ENCODE measurements around the gene RGS11. TPM values are rescaled to one million over a fixed set of nuclear protein-coding genes. Genes with fewer than 3 reads are reported as not detected.

RGS11 gene
- total RNA-seq, 1 experiment from 2014 or later: 10.2 TPM

DNA sequence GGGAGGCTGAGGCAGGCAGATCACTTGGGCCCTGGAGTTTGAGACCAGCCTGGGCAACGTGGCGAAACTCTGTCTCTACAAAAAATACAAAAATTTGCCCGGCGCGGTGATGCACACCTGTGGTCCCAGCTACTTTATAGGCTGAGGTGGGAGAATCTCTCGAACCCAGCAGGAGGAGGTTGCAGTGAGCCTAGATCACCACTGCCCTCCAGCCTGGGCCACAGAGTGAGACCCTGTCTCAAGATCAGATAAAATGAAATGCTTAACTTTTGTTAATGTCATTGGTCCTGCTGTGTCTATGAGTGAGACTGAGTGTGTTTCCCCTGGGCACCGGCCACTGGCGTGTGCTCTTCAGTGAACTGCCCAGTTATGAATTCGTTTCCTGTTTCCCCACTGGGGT is 30.6 kb downstream of the RGS11 start:
- no TSS peak for BruUV-seq (replicated peaks)
- ATAC-seq (no peak), DNase-seq (ENCODE audit: low read depth, low spot score) (no peak)
- no peak overlapping the region for H3K4me3 ChIP-seq (ENCODE audit: low read depth in 2 of 2, low read length in 2 of 2)
- ChIA-PET POLR2A (interaction anchor here (0.6 kb wide), 1 partner anchor 11 kb away, joined by 3 read pairs; no protein-coding TSS in a partner anchor), CTCF (no interaction called here)
- in situ Hi-C loops (cut with HindIII; ENCODE audit: low pct_unique_long_range_greater_than_20kb, low sequenced_read_pairs): no loop called here
- H3K27me3 ChIP-seq (ENCODE audit: control insufficient read depth, insufficient read depth, low read length): no peaks in the 10 kb centered on the region
- TF ChIP-seq SIN3A (IDR thresholded peaks at IDR 0.05; ENCODE audit: borderline replicate concordance, insufficient read depth, low read depth, low read length) (no peak), POLR2AphosphoS5 (IDR thresholded peaks at IDR 0.05; ENCODE audit: low read depth, low read length) (no peak), TCF7L2 (IDR thresholded peaks at IDR 0.05; ENCODE audit: low read depth, low read length) (no peak)
- TF ChIP-seq, protein P1, sequence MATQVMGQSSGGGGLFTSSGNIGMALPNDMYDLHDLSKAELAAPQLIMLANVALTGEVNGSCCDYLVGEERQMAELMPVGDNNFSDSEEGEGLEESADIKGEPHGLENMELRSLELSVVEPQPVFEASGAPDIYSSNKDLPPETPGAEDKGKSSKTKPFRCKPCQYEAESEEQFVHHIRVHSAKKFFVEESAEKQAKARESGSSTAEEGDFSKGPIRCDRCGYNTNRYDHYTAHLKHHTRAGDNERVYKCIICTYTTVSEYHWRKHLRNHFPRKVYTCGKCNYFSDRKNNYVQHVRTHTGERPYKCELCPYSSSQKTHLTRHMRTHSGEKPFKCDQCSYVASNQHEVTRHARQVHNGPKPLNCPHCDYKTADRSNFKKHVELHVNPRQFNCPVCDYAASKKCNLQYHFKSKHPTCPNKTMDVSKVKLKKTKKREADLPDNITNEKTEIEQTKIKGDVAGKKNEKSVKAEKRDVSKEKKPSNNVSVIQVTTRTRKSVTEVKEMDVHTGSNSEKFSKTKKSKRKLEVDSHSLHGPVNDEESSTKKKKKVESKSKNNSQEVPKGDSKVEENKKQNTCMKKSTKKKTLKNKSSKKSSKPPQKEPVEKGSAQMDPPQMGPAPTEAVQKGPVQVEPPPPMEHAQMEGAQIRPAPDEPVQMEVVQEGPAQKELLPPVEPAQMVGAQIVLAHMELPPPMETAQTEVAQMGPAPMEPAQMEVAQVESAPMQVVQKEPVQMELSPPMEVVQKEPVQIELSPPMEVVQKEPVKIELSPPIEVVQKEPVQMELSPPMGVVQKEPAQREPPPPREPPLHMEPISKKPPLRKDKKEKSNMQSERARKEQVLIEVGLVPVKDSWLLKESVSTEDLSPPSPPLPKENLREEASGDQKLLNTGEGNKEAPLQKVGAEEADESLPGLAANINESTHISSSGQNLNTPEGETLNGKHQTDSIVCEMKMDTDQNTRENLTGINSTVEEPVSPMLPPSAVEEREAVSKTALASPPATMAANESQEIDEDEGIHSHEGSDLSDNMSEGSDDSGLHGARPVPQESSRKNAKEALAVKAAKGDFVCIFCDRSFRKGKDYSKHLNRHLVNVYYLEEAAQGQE (IDR thresholded peaks at IDR 0.05; ENCODE audit: insufficient read depth in 1 of 2, low read depth in 2 of 2, low read length in 1 of 2): no peak
- TF ChIP-seq, protein P2, sequence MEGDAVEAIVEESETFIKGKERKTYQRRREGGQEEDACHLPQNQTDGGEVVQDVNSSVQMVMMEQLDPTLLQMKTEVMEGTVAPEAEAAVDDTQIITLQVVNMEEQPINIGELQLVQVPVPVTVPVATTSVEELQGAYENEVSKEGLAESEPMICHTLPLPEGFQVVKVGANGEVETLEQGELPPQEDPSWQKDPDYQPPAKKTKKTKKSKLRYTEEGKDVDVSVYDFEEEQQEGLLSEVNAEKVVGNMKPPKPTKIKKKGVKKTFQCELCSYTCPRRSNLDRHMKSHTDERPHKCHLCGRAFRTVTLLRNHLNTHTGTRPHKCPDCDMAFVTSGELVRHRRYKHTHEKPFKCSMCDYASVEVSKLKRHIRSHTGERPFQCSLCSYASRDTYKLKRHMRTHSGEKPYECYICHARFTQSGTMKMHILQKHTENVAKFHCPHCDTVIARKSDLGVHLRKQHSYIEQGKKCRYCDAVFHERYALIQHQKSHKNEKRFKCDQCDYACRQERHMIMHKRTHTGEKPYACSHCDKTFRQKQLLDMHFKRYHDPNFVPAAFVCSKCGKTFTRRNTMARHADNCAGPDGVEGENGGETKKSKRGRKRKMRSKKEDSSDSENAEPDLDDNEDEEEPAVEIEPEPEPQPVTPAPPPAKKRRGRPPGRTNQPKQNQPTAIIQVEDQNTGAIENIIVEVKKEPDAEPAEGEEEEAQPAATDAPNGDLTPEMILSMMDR (IDR thresholded peaks at IDR 0.05): no peak
- no peaks in the 10 kb centered on the region for H3K9me3 ChIP-seq (ENCODE audit: control insufficient read depth, insufficient read depth, low read depth, low read length)
- intact Hi-C loops (cut with micrococcal nuclease; ENCODE audit: unreplicated experiment): no loop called here
- no peak overlapping the region for H3K27ac ChIP-seq (ENCODE audit: low read length)
- no peaks in the 10 kb centered on the region for H3K36me3 ChIP-seq (ENCODE audit: control insufficient read depth, insufficient read depth, low read length)
- peaks cover under 1% of the 10 kb centered on the region; the same call in 1 of the 2 replicates for H3K4me1 ChIP-seq (ENCODE audit: control insufficient read depth, insufficient read depth, low read length)

DNA sequence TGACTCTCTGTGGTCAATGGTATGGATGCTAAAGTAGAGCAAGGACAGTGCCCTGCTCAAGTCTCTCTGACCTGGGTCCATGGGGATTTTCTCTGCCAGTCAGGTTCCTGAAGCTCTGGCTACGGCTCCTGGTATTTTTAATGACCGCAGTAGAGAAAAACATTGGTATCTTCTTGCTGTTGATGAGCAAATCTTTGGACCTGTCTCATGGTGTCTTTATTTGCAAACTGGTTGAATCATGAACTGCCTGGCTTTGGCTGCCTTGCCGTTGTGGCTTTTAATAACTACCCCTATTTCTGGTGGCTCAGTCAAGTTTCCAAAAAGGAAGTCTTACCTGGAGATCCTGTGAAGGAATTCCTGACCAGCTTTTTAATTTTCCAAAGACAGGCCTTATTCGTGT is 32.4 kb downstream of the RGS11 start:
- no peak overlapping the region for H3K4me3 ChIP-seq (ENCODE audit: low read depth in 2 of 2, low read length in 2 of 2)
- no peak overlapping the region for H3K27ac ChIP-seq (ENCODE audit: low read length)
- ChIA-PET CTCF (no interaction called here), POLR2A (interaction anchor here (0.6 kb wide), 1 partner anchor 9 kb away, joined by 6 read pairs; no protein-coding TSS in a partner anchor)
- DNase-seq (ENCODE audit: low read depth, low spot score) (no peak), ATAC-seq (no peak)
- H3K4me1 ChIP-seq (ENCODE audit: control insufficient read depth, insufficient read depth, low read length): peaks cover 2% of the 10 kb centered on the region; the same call in 1 of the 2 replicates
- intact Hi-C loops (cut with micrococcal nuclease; ENCODE audit: unreplicated experiment) (no loop called here), in situ Hi-C loops (cut with HindIII; ENCODE audit: low pct_unique_long_range_greater_than_20kb, low sequenced_read_pairs) (no loop called here)
- no peaks in the 10 kb centered on the region for H3K9me3 ChIP-seq (ENCODE audit: control insufficient read depth, insufficient read depth, low read depth, low read length)
- TF ChIP-seq, protein P1 (IDR thresholded peaks at IDR 0.05; ENCODE audit: insufficient read depth in 1 of 2, low read depth in 2 of 2, low read length in 1 of 2): no peak
- no peak for TF ChIP-seq SIN3A (IDR thresholded peaks at IDR 0.05; ENCODE audit: borderline replicate concordance, insufficient read depth, low read depth, low read length)
- no peak for TF ChIP-seq TCF7L2 (IDR thresholded peaks at IDR 0.05; ENCODE audit: low read depth, low read length)
- TF ChIP-seq, protein P2 (IDR thresholded peaks at IDR 0.05): no peak
- no peak for TF ChIP-seq POLR2AphosphoS5 (IDR thresholded peaks at IDR 0.05; ENCODE audit: low read depth, low read length)
- no peaks in the 10 kb centered on the region for H3K27me3 ChIP-seq (ENCODE audit: control insufficient read depth, insufficient read depth, low read length)
- H3K36me3 ChIP-seq (ENCODE audit: control insufficient read depth, insufficient read depth, low read length): no peaks in the 10 kb centered on the region
- BruUV-seq (replicated peaks): no TSS peak

Data from Panc1 (cell line).